BE2C (cell line): Measurements from ENCODE around the gene CD74.

Experiments used
- DNase-seq: peaks from one replicate; pipeline ENCODE4 v3.0.0-alpha.2; 2020
- H3K27me3 ChIP-seq: fragments of 250-450 bp; sonication (Bioruptor Pico); 2 replicates; pipeline ENCODE4 v1.5.1; 2020; ENCODE audit warnings: mild to moderate bottlenecking
- H3K36me3 ChIP-seq: fragments of 250-450 bp; sonication (Bioruptor Pico); 2 replicates; pipeline ENCODE4 v1.5.1; 2020; ENCODE audit warnings: mild to moderate bottlenecking
- H3K4me1 ChIP-seq: fragments of 250-450 bp; sonication (Bioruptor Pico); 2 replicates; pipeline ENCODE4 v1.5.1; 2020
- H3K4me3 ChIP-seq: 2 replicates; pipeline ENCODE4 v1.5.1; 2011; ENCODE audit warnings: low read depth, low read length
- H3K9me3 ChIP-seq: fragments of 250-450 bp; sonication (Bioruptor Pico); 2 replicates; pipeline ENCODE4 v1.5.1; 2020
- TF ChIP-seq, protein P1 (sequence below): IDR thresholded peaks from 2 replicates; pipeline ENCODE4 v1.5.1; 2012; ENCODE audit warnings: mild to moderate bottlenecking, low read depth, low read length

Gene CD74

DNA sequence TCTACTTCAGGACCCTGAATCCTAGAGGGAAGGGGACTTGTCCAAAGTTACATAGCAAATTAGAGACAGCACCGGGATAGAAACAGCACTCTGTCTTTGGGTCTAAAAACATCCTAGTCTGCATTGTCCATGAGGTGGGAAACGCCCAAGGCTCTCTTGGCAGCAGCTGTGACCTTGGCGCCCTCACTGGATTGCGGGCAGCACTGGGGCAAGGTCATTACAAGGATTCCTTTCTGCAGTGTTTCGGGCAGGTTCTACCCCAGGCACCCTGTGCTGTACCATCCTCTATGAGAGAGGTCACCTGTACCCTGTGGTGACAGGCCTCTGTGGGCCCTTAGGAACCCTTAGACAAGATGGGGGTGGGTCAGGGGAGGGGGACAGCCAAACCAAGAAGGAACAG lies 8.6 kb downstream of the CD74 start:
- H3K9me3 ChIP-seq, result no peaks in the 10 kb centered on the region
- no peaks in the 10 kb centered on the region for H3K27me3 ChIP-seq
- H3K36me3 ChIP-seq, result peaks cover 8% of the 10 kb centered on the region; the same call in 1 of the 2 replicates
- no peak overlapping the region for H3K4me3 ChIP-seq
- TF ChIP-seq, protein P1, sequence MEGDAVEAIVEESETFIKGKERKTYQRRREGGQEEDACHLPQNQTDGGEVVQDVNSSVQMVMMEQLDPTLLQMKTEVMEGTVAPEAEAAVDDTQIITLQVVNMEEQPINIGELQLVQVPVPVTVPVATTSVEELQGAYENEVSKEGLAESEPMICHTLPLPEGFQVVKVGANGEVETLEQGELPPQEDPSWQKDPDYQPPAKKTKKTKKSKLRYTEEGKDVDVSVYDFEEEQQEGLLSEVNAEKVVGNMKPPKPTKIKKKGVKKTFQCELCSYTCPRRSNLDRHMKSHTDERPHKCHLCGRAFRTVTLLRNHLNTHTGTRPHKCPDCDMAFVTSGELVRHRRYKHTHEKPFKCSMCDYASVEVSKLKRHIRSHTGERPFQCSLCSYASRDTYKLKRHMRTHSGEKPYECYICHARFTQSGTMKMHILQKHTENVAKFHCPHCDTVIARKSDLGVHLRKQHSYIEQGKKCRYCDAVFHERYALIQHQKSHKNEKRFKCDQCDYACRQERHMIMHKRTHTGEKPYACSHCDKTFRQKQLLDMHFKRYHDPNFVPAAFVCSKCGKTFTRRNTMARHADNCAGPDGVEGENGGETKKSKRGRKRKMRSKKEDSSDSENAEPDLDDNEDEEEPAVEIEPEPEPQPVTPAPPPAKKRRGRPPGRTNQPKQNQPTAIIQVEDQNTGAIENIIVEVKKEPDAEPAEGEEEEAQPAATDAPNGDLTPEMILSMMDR, result no peak
- DNase-seq, result no peak
- no peaks in the 10 kb centered on the region; the same call in 1 of the 2 replicates for H3K4me1 ChIP-seq

DNA sequence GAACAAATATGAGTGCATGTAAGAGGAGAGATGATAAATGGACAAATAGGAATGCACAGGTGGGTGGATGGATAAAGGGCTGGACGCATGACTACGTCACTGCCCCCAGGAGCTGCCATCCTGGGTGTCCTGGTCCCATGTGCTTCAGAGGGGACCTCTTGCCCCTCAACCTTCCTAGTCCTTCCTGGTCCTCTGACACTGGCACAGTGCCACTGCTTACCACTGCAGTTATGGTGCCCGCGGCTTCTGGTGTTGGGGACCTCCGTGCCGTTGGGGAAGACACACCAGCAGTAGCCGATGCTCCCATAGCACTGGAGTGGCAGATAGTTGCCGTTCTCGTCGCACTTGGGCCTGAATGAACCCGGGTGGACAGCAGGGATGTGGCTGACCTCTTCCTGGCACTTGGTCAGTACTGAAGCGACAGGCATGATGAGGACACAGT lies 9.8 kb downstream of the CD74 start:
- Histone ChIP-seq H3K36me3 (peaks cover 20% of the 10 kb centered on the region), H3K9me3 (no peaks in the 10 kb centered on the region), H3K4me3 (no peak overlapping the region), H3K4me1 (no peaks in the 10 kb centered on the region; the same call in 1 of the 2 replicates), H3K27me3 (no peaks in the 10 kb centered on the region)
- TF ChIP-seq, protein P1, result no peak
- no peak for DNase-seq

DNA sequence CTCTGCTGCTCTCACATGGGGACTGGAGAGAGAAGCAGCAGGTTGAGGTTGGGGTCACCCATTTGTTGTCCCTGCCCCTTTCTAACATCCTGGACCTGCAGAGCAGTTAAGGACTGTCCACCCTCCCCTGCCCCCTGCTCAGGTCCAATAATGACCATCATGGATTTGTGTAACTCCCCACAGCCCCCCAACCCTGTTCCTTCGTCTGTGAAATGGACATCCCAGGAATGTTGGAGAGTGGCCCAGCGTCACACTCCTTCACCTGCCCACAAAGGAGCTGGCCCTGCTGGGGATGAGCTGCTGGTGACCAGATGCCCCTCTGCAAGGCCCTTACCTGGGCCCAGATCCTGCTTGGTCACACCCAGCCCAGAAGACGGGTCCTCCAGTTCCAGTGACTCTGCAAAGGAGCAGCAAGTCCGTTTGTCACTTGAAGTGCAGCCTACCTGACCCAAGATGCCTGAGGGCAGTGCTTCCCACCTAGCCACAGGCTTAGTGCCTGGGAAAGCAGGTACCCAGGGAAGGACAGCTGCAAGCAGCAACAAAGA lies 10.4 kb downstream of the CD74 start:
- H3K36me3 ChIP-seq, result peaks cover 26% of the 10 kb centered on the region
- no peak overlapping the region for H3K4me3 ChIP-seq
- H3K9me3 ChIP-seq, result no peaks in the 10 kb centered on the region
- no peaks in the 10 kb centered on the region for H3K27me3 ChIP-seq
- TF ChIP-seq, protein P1, result no peak
- H3K4me1 ChIP-seq, result no peaks in the 10 kb centered on the region; the same call in 1 of the 2 replicates
- no peak for DNase-seq

DNA sequence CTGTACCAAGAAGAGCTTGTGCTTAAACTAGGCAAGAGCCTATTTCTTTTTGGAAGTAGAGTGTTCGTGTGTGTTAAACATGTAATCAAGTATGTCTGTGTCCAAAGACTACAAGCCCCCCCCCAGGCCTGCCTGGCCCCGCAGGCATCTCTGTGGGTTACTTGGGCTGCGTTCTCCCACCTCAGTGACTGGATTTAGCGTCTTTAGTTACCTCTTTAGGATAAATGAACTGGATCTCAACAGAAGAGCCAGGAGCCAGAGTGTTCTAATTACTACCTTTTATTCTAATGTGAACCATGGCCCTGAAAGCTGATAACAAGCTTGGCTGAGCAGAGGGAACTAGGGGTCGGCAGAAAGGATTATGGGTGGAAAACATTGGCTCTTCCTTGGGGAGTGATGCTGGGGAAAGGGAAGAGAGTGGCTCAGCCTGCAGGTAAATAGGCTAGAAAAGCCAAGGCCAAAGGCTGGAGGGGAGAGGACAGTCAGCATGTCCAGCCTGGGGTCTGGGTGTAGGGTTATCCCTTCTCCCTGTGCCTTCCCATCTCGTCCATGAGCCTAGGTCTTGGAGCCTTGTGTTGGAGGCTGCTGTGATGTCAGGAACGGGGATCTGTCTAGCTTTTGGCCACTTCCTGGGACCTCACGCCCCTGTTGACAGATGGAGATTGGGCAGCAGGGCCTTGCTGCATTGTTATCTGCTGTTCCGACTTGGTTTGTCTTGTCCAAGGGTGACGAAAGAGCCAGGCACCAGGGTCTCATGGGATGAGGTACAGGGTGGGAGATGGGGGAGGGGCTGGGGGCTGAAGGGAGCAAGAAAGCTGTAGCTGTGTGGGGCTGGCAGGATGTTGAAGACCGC lies 11.1 kb downstream of the CD74 start:
- Histone ChIP-seq H3K27me3 (no peaks in the 10 kb centered on the region), H3K4me1 (no peaks in the 10 kb centered on the region; the same call in 1 of the 2 replicates), H3K9me3 (no peaks in the 10 kb centered on the region), H3K36me3 (peaks cover 31% of the 10 kb centered on the region), H3K4me3 (no peak overlapping the region)
- DNase-seq, result no peak
- TF ChIP-seq, protein P1, result no peak

DNA sequence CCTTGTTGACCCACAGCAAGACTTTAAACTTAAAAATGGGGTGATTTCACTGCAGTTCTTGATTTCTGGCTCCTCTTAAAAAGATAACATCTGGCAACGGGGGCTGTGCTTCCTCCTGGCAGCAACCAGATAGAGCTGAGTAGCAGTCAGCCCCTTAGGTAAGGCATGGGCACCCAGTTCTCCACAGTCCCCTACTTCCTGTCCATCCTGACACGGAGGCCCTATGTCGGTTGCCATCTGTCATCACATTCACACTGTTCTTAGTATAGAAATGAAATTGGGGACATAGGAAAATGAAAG lies 11.7 kb downstream of the CD74 start:
- TF ChIP-seq, protein P1, result no peak
- H3K4me1 ChIP-seq, result no peaks in the 10 kb centered on the region; the same call in 1 of the 2 replicates
- peaks cover 36% of the 10 kb centered on the region for H3K36me3 ChIP-seq

More for the DNA sequence above, 11.7 kb downstream of the CD74 start:
- Histone ChIP-seq H3K27me3 (no peaks in the 10 kb centered on the region), H3K4me3 (no peak overlapping the region), H3K9me3 (no peaks in the 10 kb centered on the region)
- DNase-seq, result no peak
